ENCODE measurements around the gene ASH1L.
"Not testable (repeated sequence)": the region's sequence is repeated elsewhere in the genome, so short reads cannot be mapped to it uniquely, and the experiment has no call there.

Gene ASH1L

GRCh38 chr1:155433831-155434389 is 128.7 kb downstream of the ASH1L start:
- not testable (repeated sequence) for DNase-seq (ENCODE audit: low read depth)

GRCh38 chr1:155433128-155433830 is 129.3 kb downstream of the ASH1L start:
- not testable (repeated sequence) for DNase-seq (ENCODE audit: low read depth)

- no peak for DNase-seq (ENCODE audit: low read depth)
Observed at GRCh38 chr1:155424091-155424490, 138.5 kb downstream of the ASH1L start.

- no peak for DNase-seq (ENCODE audit: low read depth)
Observed at GRCh38 chr1:155420788-155421187, 141.8 kb downstream of the ASH1L start.

- DNase-seq (ENCODE audit: low read depth): not testable (repeated sequence)
Observed at GRCh38 chr1:155411840-155412239, 150.8 kb downstream of the ASH1L start.

- DNase-seq (ENCODE audit: low read depth): no peak
Observed at GRCh38 chr1:155410931-155411330, 151.7 kb downstream of the ASH1L start.

- DNase-seq (ENCODE audit: low read depth): no peak
Observed at GRCh38 chr1:155396874-155397476, 165.6 kb downstream of the ASH1L start.

GRCh38 chr1:155392898-155393411 is 169.6 kb downstream of the ASH1L start:
- DNase-seq (ENCODE audit: low read depth): no peak

GRCh38 chr1:155389826-155390225 is 172.8 kb downstream of the ASH1L start:
- peak; percentile 42 for DNase-seq (ENCODE audit: low read depth)

- DNase-seq (ENCODE audit: low read depth): not testable (repeated sequence)
Observed at GRCh38 chr1:155385836-155386235, 176.8 kb downstream of the ASH1L start.

GRCh38 chr1:155383406-155383805 is 179.2 kb downstream of the ASH1L start:
- DNase-seq (ENCODE audit: low read depth): no peak

- peak; percentile 38 for DNase-seq (ENCODE audit: low read depth)
Observed at GRCh38 chr1:155379631-155380090, 182.9 kb downstream of the ASH1L start.

GRCh38 chr1:155379180-155379579 is 183.4 kb downstream of the ASH1L start:
- DNase-seq (ENCODE audit: low read depth): no peak

- DNase-seq (ENCODE audit: low read depth): no peak
Observed at GRCh38 chr1:155360051-155360450, 202.6 kb downstream of the ASH1L start.

GRCh38 chr1:155352631-155353030 is 210.0 kb downstream of the ASH1L start:
- no peak for DNase-seq (ENCODE audit: low read depth)

GRCh38 chr1:155342842-155343241 is 219.8 kb downstream of the ASH1L start:
- DNase-seq (ENCODE audit: low read depth): no peak

GRCh38 chr1:155339515-155340097 is 223.0 kb downstream of the ASH1L start:
- DNase-seq (ENCODE audit: low read depth): no peak

GRCh38 chr1:155334962-155335361 is 227.6 kb downstream of the ASH1L start:
- no peak for DNase-seq (ENCODE audit: low read depth)

- no peak for DNase-seq (ENCODE audit: low read depth)
Observed at GRCh38 chr1:155329980-155330598, 232.5 kb downstream of the ASH1L start.

- DNase-seq (ENCODE audit: low read depth): not testable (repeated sequence)
Observed at GRCh38 chr1:155328856-155329255, 233.7 kb downstream of the ASH1L start.

GRCh38 chr1:155327981-155328380 is 234.6 kb downstream of the ASH1L start:
- no peak for DNase-seq (ENCODE audit: low read depth)

- DNase-seq (ENCODE audit: low read depth): no peak
Observed at GRCh38 chr1:155326631-155327037, 236.0 kb downstream of the ASH1L start.
